Activated gamma-delta T cell (primary cell): Measurements from ENCODE around the gene RASSF6.
"Not testable (repeated sequence)": the region's sequence is repeated elsewhere in the genome, so short reads cannot be mapped to it uniquely, and the experiment has no call there.

Experiments
- DNase-seq: peaks from one replicate; lab custom pipeline; 2025; lab: John Stamatoyannopoulos, UW
- total RNA-seq, 2 donors: gene quantifications; one replicate each; lab custom pipeline; 2026; lab: John Stamatoyannopoulos, UW

RASSF6 gene, protein sequence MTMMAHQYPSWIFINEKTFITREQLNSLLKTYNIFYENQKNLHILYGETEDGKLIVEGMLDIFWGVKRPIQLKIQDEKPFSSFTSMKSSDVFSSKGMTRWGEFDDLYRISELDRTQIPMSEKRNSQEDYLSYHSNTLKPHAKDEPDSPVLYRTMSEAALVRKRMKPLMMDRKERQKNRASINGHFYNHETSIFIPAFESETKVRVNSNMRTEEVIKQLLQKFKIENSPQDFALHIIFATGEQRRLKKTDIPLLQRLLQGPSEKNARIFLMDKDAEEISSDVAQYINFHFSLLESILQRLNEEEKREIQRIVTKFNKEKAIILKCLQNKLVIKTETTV
- total RNA-seq: 1.0 to 2.5 reads per million in 2 donors

DNA sequence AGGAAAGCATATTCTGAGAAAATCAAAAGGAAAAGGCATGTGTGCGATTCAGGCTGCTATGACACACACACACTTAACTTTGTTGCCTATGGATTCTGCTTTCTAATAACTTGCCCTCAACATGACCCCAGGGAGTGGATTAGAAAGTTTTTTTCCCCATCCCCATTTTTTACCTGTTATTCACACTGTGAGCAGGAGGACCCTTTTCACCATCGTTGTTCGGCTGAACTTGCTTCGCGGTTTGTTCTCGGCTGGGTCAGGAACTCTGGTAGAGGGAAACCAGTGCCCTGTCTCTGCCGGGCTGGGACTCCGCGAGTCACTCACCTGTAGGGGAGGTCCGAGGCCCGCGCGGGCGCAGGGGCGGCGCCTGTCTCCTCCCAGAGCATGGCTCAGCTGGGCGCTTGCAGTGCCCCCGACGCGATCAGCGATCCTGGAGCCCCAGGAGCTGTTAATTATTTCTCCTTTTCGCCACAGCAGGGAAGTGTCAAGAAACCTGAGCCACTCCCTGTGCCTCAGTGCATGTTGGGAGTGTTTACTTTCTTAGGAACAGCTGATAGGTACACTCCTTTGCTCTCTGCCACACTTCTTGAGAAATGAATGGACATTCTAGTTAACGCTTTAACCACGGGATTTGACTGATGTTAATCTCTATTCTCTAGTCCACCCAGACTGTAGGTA, at the start of gene RASSF6:
TSS of gene RASSF6 (minus strand) at position 322 of the 678 bp plus-strand sequence. CDS start 8,641 bp downstream, outside the sequence.
- no peak for DNase-seq

DNA sequence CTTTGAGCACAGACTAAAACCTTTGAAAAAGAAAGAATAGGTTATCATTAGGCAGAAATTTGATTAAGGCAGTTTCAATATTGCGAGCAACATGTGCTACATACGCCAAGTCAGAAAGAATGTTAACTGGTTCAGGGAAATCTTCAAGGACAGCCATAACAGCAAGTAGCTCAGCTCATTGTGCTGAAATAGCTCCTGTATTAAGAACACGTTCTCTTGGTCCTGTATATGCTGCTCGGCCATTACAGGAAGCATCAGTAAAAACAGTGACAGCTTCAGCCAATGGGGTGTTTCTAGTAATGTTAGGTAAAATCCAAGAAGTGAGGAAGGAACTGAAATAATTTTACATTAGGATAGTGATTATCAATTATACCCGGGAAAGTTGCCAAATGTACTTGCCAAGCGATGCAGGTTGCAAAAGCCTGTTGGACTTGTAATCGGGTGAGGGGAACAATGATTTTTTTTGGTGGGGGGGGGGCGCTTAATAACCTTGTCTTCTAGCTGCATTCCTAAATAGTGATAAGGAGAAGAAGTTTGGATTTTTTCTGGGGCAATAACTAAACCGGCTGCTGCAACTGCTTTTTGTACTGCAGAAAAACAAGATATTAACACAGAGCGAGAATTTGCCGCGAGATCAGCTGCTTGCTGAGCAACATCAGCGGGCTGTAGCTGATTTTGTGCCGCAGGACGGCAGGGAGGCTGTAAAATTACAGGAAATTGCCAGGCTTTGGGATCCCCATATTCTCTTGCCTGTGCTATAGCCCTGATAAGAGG, 49.4 kb upstream of the RASSF6 start:
- no peak for DNase-seq

DNA sequence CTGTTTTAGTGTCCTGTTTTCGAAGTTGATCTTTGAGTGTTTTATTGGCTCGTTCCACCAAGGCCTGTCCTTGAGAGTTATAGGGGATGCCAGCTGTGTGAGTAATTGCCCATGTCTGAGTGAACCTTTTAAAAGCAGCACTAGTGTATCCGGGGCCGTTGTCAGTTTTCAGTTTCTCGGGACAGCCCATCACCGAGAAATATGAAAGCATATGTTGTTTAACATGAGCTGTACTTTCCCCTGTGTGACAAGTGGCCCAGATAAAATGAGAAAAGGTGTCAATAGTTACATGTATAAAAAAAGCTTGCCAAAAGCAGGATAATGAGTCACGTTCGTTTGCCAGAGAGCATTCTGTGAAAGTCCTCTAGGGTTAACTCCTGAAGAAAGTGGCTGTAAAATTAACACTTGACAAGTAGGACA, 48.6 kb upstream of the RASSF6 start:
- DNase-seq: no peak

DNA sequence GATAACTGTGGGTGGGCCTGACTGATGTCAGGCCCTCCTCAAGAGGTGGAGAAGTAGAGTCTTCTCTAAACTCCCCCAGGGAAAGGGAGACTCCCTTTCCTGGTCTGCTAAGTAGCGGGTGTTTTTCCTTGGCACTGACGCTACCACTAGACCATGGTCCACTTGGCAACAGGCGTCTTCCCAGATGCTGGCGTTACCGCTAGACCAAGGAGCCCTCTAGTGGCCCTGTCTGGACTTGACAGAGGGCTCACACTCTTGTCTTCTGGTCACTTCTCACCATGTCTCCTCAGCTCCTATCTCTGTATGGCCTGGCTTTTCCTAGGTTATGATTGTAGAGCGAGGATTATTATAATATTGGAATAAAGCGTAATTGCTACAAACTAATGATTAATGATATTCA, 45.7 kb upstream of the RASSF6 start:
- DNase-seq: not testable (repeated sequence)

DNA sequence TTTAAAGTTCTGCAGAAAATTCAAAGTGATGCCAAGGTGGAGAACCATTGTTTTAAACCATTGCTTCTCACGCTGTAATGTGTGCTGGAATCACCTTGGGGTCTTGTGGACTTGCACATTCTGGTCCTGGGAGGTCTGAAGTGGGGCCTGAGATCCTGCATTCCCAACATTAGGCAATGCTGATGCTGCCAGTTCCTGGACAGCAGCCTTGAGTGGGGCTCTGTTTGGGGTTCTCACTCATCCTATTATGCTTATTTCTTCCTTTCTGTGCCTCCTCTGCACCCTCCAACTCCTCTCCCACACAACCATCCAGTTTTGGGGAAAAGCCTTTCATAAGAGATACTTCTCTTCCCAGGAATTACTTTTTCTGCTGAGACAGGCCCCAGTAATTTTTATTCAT, 44.2 kb upstream of the RASSF6 start:
- DNase-seq: no peak

DNA sequence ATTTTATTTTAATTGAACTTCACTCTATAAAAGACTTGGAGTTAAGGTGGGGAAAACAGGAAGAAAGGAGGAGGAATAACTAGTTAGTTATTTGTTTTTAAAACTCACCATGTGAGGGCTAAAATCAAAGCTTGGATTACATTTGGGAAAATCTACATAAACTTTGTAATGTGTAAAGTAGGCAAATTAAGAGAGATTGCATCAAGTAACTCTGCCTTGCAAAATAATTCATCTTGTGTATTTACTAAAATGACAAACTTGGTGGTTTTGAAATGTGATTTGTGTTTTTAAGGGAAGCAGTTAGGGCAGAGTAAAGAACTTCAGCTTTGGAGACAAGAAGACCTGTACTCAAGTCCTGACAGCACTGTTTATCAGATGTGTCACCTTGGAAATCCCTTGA, 43.3 kb upstream of the RASSF6 start:
- DNase-seq: no peak

DNA sequence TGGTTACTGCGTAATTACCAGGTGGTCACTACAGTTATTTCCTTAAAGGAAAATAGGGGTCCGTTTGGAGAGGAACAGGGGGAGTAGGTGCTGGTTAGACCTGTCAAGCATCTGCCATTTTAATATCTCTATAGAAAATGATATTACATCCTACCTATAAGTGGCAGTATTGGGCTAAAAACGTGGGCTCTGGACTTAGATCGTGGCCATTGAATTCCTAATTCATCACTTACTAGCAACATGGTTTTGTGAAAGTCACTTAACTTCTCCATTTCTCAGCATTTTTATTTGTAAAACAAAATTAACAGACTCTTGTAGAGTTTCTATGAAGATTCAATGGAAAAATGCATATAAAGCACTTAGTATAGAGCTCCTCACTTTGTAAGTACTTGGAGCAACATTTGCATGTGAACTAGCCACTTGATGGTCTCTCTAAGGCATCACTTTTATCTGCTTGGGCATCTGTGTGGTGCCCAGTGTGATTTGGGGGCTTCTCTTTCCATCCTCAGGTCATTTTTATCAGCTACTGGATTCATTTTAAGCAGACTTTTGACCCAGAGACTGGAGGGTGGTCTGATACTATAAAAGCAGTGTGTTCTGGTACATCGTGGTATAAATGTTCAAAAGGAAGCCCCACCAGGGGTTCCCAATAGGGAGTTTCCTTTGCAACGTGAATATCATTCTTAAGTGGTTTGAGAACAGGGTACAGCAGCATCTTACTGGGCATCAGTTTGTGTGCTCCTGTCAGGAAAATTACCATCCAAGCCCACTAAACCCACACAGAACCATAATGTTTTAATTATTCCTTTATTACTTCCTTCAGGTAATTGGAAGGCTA, 42.7 kb upstream of the RASSF6 start:
- no peak for DNase-seq

DNA sequence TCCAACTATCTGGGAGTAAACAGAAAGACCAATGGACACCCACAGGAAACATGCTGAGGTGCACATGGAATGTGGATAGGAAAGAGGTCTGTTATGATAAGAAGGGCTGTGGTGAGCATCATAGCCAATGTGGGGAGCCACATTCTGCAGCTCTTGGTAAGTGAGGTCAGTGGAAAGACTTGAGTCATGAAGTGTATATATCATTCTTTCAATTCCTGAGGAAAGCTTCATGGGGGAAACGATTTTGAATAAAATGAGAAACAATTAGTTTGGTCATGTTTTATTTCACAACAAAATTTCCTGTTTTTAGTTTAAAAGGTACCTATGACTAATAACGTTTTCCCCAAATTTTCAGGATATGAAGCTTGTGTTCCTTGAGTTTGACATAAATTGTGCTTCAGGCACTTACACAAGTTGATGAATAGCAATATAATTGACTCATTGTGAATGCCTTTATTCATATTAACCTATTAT, 41.4 kb upstream of the RASSF6 start:
- DNase-seq: no peak

DNA sequence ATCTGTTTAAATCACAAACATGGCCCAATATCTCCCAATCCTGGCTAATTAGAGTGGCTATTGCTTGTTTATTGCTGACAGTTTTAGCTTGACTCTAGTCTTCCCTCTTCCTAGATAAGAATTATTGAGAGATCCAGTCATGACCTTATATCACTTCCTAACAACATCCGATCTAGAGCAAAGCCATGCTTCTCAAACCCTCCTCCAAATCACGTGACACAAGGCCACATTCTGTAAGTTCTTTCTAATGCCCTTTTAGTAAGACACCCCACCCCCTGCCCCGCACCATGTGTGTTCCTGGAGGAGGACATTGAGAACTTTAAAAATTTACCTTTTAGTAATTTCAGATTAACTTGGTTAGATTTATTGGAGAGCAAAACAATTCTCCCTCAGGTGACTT, 40.6 kb upstream of the RASSF6 start:
- DNase-seq: no peak

DNA sequence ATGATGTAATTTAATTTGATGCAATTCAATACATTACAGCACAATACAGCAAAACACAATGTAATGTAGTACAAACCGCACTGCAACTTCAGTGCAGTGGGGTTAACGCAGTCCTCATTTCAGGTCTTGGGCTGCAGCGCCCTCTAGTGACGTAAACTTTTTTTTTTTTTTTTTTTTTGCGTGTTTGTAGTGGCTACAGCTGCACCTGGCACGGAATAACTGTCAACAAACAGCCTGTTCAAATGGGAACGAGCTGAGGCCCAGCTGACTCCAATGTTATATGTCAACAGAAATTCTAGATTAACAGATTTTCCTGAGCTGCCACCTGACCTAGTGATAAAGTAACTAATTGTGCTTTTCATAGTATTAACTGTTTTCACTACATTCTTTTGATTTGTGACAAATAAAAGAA, 33.5 kb upstream of the RASSF6 start:
- no peak for DNase-seq

DNA sequence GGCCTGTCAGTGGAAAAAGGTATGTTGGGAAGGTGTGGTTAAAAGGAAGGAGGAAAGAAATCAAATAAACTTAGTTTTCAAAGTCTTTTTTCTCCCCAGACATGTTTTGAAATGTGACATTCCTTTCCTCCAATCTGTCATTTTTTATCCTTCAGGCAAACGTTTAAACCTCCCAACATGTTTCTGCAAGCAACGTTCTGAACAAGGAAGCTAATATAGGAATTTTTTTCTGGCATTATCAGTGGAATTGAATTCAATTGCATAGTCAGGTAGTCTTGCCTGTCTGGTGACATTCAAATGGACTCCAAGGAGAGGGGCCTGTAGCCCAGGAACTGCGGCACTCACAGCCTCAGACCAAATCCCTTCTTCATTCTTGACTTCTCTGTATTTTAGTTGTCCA, 30.0 kb upstream of the RASSF6 start:
- no peak for DNase-seq

DNA sequence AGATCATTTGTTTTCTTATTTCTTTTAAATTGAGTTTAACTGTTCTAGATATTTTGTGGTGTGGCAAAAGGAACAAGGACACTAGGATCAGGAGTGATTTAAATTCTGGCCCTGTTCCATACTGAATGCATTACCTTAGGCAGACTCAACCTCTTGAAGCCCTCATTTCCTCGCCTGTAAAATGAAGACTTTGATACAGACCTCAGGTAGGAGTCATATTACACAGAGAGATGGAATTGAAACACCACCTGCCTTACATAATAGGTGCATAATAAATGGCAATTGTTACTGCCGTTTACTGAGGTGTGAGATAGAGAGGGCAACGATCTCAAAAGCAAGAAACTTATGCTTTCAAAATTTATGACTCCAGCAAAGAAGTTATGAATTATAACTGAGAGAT, 28.2 kb upstream of the RASSF6 start:
- DNase-seq: no peak

DNA sequence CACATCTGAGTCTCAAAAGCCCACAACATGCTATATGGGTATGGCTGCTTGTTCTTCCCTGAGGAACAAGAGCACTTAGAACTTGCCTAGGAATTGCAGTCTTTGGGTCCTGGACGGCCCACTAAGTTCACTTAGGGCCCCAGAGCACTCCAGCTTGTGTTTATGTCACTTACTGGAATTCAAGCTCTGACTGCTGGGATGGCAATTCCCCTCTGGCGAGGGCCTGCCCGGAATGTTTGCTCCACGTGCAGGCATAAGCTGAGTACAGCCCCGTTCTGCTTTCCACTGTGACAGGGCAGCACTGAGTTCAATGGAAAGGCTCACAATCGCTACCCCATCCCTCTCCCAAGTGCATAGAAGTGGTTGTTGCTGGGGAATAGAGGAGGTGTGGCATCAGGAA, 25.9 kb upstream of the RASSF6 start:
- no peak for DNase-seq

DNA sequence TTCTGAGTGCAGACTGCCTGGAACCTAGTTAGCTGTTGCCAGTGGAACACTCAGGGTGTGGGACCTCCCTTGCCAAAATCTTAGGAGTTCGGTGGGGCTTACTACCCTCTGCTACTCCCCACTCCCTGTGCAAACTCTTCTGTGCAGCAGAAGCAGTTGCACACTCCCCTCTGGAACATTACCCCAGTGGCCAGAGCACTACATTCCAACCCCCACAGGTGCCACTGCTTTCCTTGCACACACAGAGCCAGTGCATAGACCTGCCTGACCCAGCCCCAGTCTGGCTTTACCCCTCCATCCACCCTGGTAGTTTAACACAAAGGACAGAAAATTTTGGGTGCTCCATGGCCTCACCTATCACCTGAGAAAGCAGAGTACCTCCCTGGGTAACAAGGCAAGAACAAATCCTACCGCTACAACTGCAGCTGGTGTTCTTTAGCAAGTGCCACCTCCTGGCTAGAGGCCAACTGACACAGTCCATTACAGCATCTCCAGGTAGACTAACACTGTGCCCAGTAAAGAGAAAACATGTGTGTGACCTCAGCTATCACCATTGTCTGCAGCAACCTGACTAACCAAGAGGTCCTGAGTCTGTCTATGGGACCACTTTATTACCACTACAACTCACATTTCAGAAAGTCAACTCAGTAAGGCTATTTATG, 11.5 kb upstream of the RASSF6 start:
- DNase-seq: no peak

DNA sequence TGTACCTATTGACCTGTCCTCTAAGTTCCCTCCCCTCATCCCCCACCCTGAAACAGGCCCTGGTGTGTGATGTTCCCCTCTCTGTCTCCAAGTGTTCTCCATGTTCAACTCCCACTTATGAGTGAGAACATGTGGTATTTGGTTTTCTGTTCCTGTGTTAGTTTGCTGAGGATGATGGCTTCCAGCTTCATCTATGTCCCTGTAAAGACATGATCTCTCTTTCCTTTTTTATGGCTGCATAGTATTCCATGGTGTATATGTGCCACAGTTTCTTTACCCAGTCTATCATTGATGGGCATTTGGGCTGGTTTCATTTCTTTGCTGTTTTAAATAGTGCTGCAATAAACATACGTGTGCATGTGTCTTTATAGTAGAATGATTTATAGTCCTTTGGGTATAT, 8.6 kb upstream of the RASSF6 start:
- not testable (repeated sequence) for DNase-seq

DNA sequence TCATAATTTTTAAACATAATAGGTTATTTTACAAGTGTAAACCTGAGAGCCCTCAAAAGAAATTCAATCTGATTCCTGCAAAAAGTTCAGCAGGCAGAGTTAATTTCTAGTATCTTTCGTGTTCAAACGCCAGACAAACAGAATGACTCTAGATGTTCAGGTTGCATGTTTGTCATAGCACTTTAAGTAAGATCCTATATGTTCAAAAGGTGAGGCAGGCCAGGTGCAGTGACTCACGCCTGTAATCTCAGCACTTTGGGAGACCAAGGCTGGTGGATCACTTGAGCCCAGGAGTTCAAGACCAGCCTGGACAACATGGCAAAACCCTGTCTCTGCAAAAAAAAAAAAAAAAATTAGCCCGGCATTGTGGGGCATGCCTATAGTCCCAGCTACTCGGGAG, 1.1 kb upstream of the RASSF6 start:
- DNase-seq: no peak

DNA sequence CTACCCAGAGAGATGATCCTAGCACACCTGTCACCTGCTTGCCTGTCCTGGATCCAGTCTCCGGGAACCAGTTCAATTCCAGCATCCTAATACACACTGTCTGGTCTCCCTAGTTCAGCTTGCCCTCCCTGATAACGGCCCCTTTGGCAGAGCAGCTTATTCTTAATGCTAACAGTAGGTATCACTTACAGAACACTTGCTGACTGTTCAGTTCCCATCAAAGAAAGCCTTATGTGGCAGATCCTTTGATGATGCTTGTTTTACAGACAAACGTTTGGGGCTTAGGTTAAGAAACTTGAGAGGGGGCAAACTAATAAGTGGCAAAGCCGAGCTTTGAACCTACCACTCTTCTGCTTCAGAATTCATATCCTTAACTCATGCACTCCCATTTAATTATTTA, 890 bp downstream of the RASSF6 start:
- DNase-seq: no peak

DNA sequence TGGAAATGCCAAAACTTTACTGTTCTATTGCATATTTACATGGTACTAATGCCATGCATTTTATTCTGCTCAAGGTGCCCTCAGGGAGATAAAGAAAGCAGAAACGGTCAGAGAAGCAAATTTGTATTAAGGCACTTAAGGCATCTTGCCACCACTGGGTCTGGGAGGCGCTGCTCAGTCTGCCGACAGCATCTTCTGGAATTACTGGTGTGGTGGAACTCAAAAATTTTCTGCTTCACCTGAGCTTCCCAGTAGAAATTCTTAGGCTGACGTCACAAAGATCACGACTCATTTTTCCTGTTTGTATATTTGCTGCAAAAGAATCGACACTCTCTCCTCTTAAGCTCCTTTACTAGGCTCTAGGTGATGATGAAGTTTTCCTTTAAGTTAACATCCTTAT, 3.0 kb downstream of the RASSF6 start:
- DNase-seq: no peak

DNA sequence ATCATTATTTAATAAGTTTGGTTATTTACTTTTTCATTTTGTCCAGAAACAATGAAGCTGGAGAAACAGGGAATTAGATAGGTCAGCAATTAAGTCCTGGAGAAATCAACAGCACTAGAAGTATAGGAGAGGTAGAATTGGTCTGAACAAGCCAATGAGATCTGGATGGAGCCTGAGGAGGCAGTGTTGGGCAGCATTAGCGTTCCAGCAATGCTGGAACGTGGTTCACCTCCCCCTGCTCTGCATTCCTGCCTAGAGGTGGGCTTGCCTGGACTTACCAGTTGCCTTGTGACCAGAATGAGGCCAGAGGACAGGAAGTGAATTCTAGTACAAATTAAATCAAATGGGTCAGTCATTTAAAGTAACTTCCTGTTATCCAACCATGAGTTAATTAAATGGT, 4.6 kb downstream of the RASSF6 start:
- no peak for DNase-seq

DNA sequence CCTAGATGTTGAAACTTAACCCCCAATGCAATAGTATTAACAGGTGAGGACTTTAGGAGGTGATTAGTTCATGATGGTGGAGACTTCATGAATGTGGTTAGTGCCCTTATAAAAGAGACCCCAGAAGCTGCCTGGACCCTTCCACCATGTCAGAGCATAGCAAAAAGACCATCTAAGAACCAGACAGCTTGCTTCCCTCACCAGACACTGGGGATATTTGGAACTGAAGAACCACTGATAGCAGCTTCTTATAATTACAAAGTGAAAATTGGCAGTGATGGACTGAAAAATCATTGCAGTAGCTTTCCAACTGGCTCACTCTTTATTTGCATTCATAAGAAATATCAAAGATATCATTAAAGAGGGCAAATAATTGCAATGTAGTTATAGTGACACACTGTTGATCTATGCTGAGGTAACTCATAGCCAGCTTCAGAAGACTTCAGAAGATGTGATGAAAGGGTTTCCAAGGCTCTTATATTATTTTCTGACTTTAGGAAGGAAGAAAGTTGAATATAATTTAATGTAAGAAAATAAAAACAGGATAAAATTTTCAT, 5.8 kb downstream of the RASSF6 start:
- DNase-seq: no peak

DNA sequence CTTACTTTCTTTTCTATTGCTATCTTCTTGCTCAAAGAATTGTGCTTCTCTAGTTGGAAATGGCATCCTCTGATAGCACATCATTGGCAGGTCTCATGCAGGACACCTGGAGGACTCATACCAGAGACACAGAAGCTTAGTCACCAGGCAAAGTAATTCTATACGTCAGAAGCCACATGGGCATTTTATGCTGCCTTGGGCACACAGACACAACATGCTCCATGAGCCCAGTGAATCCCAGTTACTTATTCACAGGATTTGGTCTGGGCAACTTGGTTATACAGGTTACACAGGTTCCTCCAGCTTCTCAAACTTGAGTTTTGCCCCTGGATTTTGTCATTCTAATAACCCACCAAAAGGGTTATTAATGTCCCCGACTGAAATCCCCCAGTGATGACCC, 7.1 kb downstream of the RASSF6 start:
- no peak for DNase-seq
